Gastroesophageal sphincter (tissue), 3 donors: ENCODE measurements around the gene KLHDC1.
"Not testable (repeated sequence)": the region's sequence is repeated elsewhere in the genome, so short reads cannot be mapped to it uniquely, and the experiment has no call there.

Source experiments
- CTCF ChIP-seq, 4 experiments: fragments of 200-600 bp in 2 of 4; fragments of 450-650 bp in 2 of 4; sonication (generic) in 1 of 4; IDR thresholded peaks; one replicate each; pipeline ENCODE4 v1.5.1; 2017 to 2019; ENCODE audit warnings: antibody characterized with exemption in 4 of 4, mild to moderate bottlenecking in 2 of 4, moderate library complexity in 2 of 4
- POLR2A ChIP-seq, 2 donors: fragments of 450-650 bp; IDR thresholded peaks; one replicate each; pipeline ENCODE4 v1.6.1; 2017; ENCODE audit warnings: antibody characterized with exemption in 2 of 2, mild to moderate bottlenecking in 2 of 2, moderate library complexity in 1 of 2

GRCh38 chr14:49710993-49711392 lies 18.1 kb downstream of the KLHDC1 start:
- TF ChIP-seq POLR2A, CTCF (IDR thresholded peaks at IDR 0.05): not testable (repeated sequence)
